DMS53 treated with DMSO at 0.1 percent for 48 hours (cell line): ENCODE results near the gene MAN1A2.

Experiments used
- DNase-seq: peaks from one replicate; lab custom pipeline; 2025; ENCODE audit not compliant: unreplicated experiment; lab: John Stamatoyannopoulos, UW

Gene MAN1A2

GRCh38 chr1:117573386-117574023 is 206.3 kb downstream of the MAN1A2 start:
- DNase-seq, result no peak

DNA sequence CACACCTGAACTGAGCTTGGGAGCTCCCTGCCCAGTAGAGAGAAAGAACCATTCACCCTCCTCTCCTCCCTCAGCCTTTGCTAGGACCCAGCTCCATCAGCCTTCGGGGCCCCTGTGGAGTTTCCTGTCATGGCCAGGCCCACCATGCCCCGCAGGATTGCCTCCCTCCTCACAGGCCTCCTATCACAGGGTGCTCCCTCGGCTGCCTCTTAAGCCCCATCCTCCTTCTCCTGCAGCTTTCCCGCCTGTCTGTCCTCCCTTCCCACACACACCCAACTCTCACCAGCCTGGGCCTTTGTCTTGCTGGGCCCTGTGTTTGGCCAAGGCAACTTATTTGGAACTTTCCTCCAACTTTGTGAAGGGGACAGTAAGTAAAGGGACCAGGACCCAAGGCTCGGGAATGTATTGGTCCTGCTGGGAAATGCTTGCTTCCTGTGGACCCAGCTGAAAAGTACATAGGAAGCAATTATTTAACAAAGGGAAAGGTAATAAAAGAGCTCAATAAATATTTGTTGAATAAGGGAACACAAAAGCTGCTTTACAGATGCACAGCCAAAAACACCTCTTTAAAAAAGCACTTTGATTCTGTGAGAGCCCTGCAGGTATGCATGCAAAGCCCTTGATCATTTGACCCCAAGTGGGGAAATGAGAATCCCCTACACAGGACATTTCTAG is 207.0 kb downstream of the MAN1A2 start:
- no peak for DNase-seq

GRCh38 chr1:117575586-117576225 is 208.5 kb downstream of the MAN1A2 start:
- no peak for DNase-seq

DNA sequence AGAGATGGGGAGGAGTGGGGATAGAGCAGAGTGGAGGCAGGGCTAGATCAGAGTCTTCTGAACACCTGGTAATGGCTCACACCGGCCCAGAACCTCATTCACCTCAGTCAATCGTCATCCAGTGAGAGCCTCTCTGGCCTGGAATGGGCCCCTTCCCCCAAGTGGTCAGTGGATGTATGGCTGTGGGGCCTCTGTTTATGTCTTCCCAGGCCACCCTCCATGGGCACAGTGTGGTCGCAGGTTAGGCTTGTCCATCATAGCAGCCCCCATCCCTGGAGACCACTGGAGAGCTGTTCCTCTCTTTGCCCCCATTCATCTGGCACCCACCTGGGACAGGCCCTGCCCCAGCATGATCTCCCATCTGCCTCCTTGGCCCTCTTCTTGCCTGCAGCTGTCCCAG is 209.0 kb downstream of the MAN1A2 start:
- no peak for DNase-seq

- DNase-seq, result no peak
Measured at GRCh38 chr1:117577191-117577885, 210.1 kb downstream of the MAN1A2 start.

GRCh38 chr1:117578466-117578865 is 211.2 kb downstream of the MAN1A2 start:
- no peak for DNase-seq
